HepG2 (cell line): ENCODE data around the gene LSM11. TPM values are rescaled to one million over a fixed set of nuclear protein-coding genes. Genes with fewer than 3 reads are reported as not detected.
A peak's percentile ranks its signal among the peaks of the same experiment; 100 is the strongest.

Experiments used
- ATAC-seq: fragments of 200-7000 bp; cut with Tn5 transposase; 3 replicates; pipeline ENCODE4 v1.9.1; 2020; ENCODE audit warnings: mild to moderate bottlenecking, moderate library complexity
- BruUV-seq: library from RNA; stranded (reverse); fragments of 400-500 nt; replicated peaks from 2 replicates; lab custom pipeline; 2021; lab: Mats Ljungman, UMichigan
- CTCF ChIA-PET: fragments of 300-600 bp; formaldehyde crosslinking; extraction: SDS; loops from one replicate; lab custom pipeline; 2021; ENCODE audit warnings: low total read pairs, inconsistent platforms, low intra/inter-chr PET ratio; lab: Yijun Ruan, JAX
- POLR2A ChIA-PET: fragments of 350-600 bp; sonication (Branson Sonifier 250); formaldehyde crosslinking; loops from one replicate; lab custom pipeline; 2020; ENCODE audit warnings: antibody characterized with exemption, inconsistent platforms; lab: Yijun Ruan, JAX
- DNase-seq: peaks from one replicate; pipeline ENCODE4 v3.0.0-alpha.2; 2015; ENCODE audit warnings: low spot score
- FAIRE-seq: peaks from 3 replicates; lab custom pipeline; 2011; peaks lifted over from hg19 to GRCh38; lab: Jason Lieb, UNC
- H2AFZ ChIP-seq: one replicate; pipeline ENCODE4 v1.6.1; 2011; ENCODE audit warnings: low read length, inconsistent platforms
- H3K27ac ChIP-seq: fragments of 300-600 bp; 3 replicates; pipeline ENCODE4 v1.8.0; 2011; ENCODE audit warnings: mixed run types, mild to moderate bottlenecking, mixed read lengths, low read length, inconsistent platforms; ENCODE audit not compliant: insufficient read depth; ENCODE audit errors: extremely low read length
- H3K27me3 ChIP-seq, 2 experiments: fragments of 200-600 bp in 1 of 2; 2 replicates in 1 of 2; 3 replicates in 1 of 2; pipeline versions ENCODE4 v1.6.0 to v1.8.0; 2011; ENCODE audit warnings: low read length in 2 of 2, mild to moderate bottlenecking in 2 of 2, moderate library complexity in 2 of 2, inconsistent platforms in 1 of 2; ENCODE audit not compliant: insufficient read depth in 2 of 2, control insufficient read depth in 1 of 2
- H3K36me3 ChIP-seq, 2 experiments: fragments of 200-600 bp in 1 of 2; replicated peaks in 1 of 2; 2 replicates in 1 of 2; 3 replicates in 1 of 2; pipeline versions ENCODE4 v1.5.1 to v1.8.0; 2011; ENCODE audit warnings: low read length in 2 of 2, inconsistent platforms in 1 of 2; ENCODE audit not compliant: insufficient read depth in 2 of 2, control insufficient read depth in 1 of 2
- H3K4me1 ChIP-seq: 2 replicates; pipeline ENCODE4 v1.5.1; 2012; ENCODE audit warnings: low read length, inconsistent platforms; ENCODE audit not compliant: insufficient read depth
- H3K4me2 ChIP-seq: 2 replicates; pipeline ENCODE4 v1.6.0; 2011; ENCODE audit warnings: low read depth, low read length, inconsistent platforms
- H3K4me3 ChIP-seq, 3 experiments: fragments of 200-600 bp in 1 of 3; sonication (generic), shearing (Covaris generic) in 1 of 3; replicated peaks in 1 of 3; 2 replicates each; pipeline ENCODE4 v1.5.1; 2011 to 2016; ENCODE audit warnings: low read length in 3 of 3, inconsistent platforms in 2 of 3, low read depth in 2 of 3, mild to moderate bottlenecking in 2 of 3, control low read depth in 1 of 3, mixed read lengths in 1 of 3; ENCODE audit not compliant: insufficient read depth in 1 of 3
- H3K79me2 ChIP-seq: one replicate; pipeline ENCODE4 v1.6.1; 2011; ENCODE audit warnings: low read length, inconsistent platforms; ENCODE audit not compliant: insufficient read depth
- H3K9ac ChIP-seq: 2 replicates; pipeline ENCODE4 v1.6.0; 2011; ENCODE audit warnings: mild to moderate bottlenecking, low read depth, low read length, inconsistent platforms; ENCODE audit not compliant: insufficient read depth
- H3K9me3 ChIP-seq: 2 replicates; pipeline ENCODE4 v1.5.1; 2012; ENCODE audit warnings: mild to moderate bottlenecking, low read length
- H4K20me1 ChIP-seq: 2 replicates; pipeline ENCODE4 v1.6.0; 2011; ENCODE audit warnings: inconsistent platforms, mild to moderate bottlenecking, low read length, moderate library complexity; ENCODE audit not compliant: insufficient read depth
- CEBPB ChIP-seq: IDR thresholded peaks from 2 replicates; pipeline ENCODE4 v1.6.1; 2011; ENCODE audit warnings: low read depth, low read length, improper control_type of control experiment, borderline replicate concordance
- ELF4 ChIP-seq: sonication (generic); formaldehyde crosslinking; IDR thresholded peaks from 2 replicates; pipeline ENCODE4 v1.5.0; 2020; ENCODE audit warnings: missing genetic modification reagents, mild to moderate bottlenecking, moderate library complexity, borderline replicate concordance
- HMG20A ChIP-seq: IDR thresholded peaks from 2 replicates; pipeline ENCODE4 v1.6.1; 2016; ENCODE audit warnings: borderline replicate concordance
- HNRNPUL1 ChIP-seq: fragments of 200-400 bp; formaldehyde crosslinking; IDR thresholded peaks from 2 replicates; pipeline ENCODE4 v1.6.1; 2017; ENCODE audit warnings: low read depth, mild to moderate bottlenecking, low read length, moderate library complexity
- IRX3 ChIP-seq: sonication (generic); formaldehyde crosslinking; IDR thresholded peaks from 2 replicates; pipeline ENCODE4 v1.8.1; 2023; ENCODE audit warnings: mild to moderate bottlenecking, low read depth, missing genetic modification reagents, borderline replicate concordance
- MAFK ChIP-seq, 2 experiments: IDR thresholded peaks in 1 of 2; conservative IDR thresholded peaks in 1 of 2; 2 replicates each; pipeline ENCODE4 v1.6.1; 2011; ENCODE audit warnings: improper control_type of control experiment in 2 of 2, low read length in 2 of 2
- SRF ChIP-seq: IDR thresholded peaks from 2 replicates; pipeline ENCODE4 v1.6.1; 2011; ENCODE audit warnings: mild to moderate bottlenecking, low read depth, low read length, moderate library complexity
- ZMYM4 ChIP-seq: sonication (generic); formaldehyde crosslinking; IDR thresholded peaks from 2 replicates; pipeline ENCODE4 v1.8.1; 2023; ENCODE audit warnings: mild to moderate bottlenecking, missing genetic modification reagents
- ZNF652 ChIP-seq: IDR thresholded peaks from 2 replicates; pipeline ENCODE4 v1.6.1; 2016; ENCODE audit warnings: low read depth, borderline replicate concordance
- ZNF740 ChIP-seq: sonication (generic); formaldehyde crosslinking; IDR thresholded peaks from 2 replicates; pipeline ENCODE4 v1.4.0; 2020; ENCODE audit warnings: missing genetic modification reagents
- WGBS: methylation state at CpG from one replicate; pipeline ENCODE4 v1.1.6; 2017; ENCODE audit warnings: low lambda C conversion rate; 5-methylcytosine and 5-hydroxymethylcytosine counted together
- in situ Hi-C: cut with HindIII; loops from 2 replicates; pipeline ENCODE4 v1.10.0; 2017; ENCODE audit warnings: low pct_unique_long_range_greater_than_20kb; ENCODE audit not compliant: extremely low pct_ligation_motif_present
- intact Hi-C: fragments of 100-400 bp; cut with micrococcal nuclease; formaldehyde crosslinking; loops from one replicate; pipeline ENCODE4 v1.10.0; 2022; ENCODE audit not compliant: unreplicated experiment
- polyA plus RNA-seq, 8 experiments: library from polyadenylated mRNA; depleted of rRNA in 3 of 8; stranded (reverse) in 7 of 8; unstranded in 1 of 8; fragments of >200 nt; fragmentation: Illumina TruSeq in 4 of 8; extraction: Trizol in 4 of 8; gene quantifications; 2 replicates each; pipeline versions ENCODE4 v1.2.1 to v1.2.3, GENCODE V29; 2011 to 2016; ENCODE audit warnings: low read depth in 4 of 8, missing spikeins in 1 of 8, mixed read lengths in 1 of 8; ENCODE audit not compliant: insufficient read depth in 1 of 8
- total RNA-seq, 5 experiments: library from RNA; depleted of rRNA; stranded (reverse); fragments of >200 nt; fragmentation: Illumina TruSeq; extraction: Trizol; gene quantifications; 2 replicates each; pipeline ENCODE4 v1.2.3, GENCODE V29; 2016; ENCODE audit warnings: low read depth in 1 of 5

Gene LSM11
- total and polyA plus RNA-seq, 2 of the 13 experiments (the other 11 are each of a cell fraction or from before 2014, with no cell fraction given): 4.5 to 7.2 TPM

GRCh38 chr5:157793301-157793700 is 49.8 kb downstream of the LSM11 start:
- in situ Hi-C loops: no loop called here
- ChIA-PET POLR2A (no interaction called here), CTCF (no interaction called here)
- H3K4me2 ChIP-seq: no peak overlapping the region
- no TSS peak for BruUV-seq
- no peaks in the 10 kb centered on the region for H4K20me1 ChIP-seq
- no peaks in the 10 kb centered on the region for H3K4me1 ChIP-seq
- no peaks in the 10 kb centered on the region for H3K27me3 ChIP-seq
- no peak overlapping the region for H3K4me3 ChIP-seq
- WGBS: 92% methylated on average over 4 of the region's 4 CpGs
- no peak overlapping the region for H2AFZ ChIP-seq
- H3K9ac ChIP-seq: no peak overlapping the region
- peaks cover 2 to 47% of the 10 kb centered on the region in 2 experiments for H3K36me3 ChIP-seq
- no peak overlapping the region for H3K27ac ChIP-seq
- no peak for FAIRE-seq
- no peaks in the 10 kb centered on the region for H3K79me2 ChIP-seq
- DNase-seq: no peak
- no peaks in the 10 kb centered on the region for H3K9me3 ChIP-seq
- TF ChIP-seq ZNF652: no peak
- TF ChIP-seq IRX3 (CRISPR knock-in tag): no peak
- TF ChIP-seq ZMYM4: no peak
- TF ChIP-seq ZNF740 (CRISPR knock-in tag): no peak
- TF ChIP-seq MAFK (conservative IDR thresholded peaks at IDR 0.05 in 1 of 2, IDR thresholded peaks at IDR 0.05 in 1 of 2; ENCODE audit: low read length in 2 of 2): peak in 1 of 2 experiments; percentile 47; a peak in 1 of 4 replicates
- TF ChIP-seq HMG20A (CRISPR knock-in tag): no peak
- TF ChIP-seq SRF: no peak
- no peak for ATAC-seq
- intact Hi-C loops: no loop called here

GRCh38 chr5:157799578-157799977 is 56.1 kb downstream of the LSM11 start:
- FAIRE-seq: no peak
- ATAC-seq: no peak
- CTCF ChIA-PET: no interaction called here
- WGBS: 97% methylated on average over 1 of the region's 1 CpG
- in situ Hi-C loops: no loop called here
- Histone ChIP-seq H3K27me3 (no peaks in the 10 kb centered on the region), H4K20me1 (no peaks in the 10 kb centered on the region), H3K79me2 (no peaks in the 10 kb centered on the region), H3K27ac (no peak overlapping the region), H3K4me3 (no peak overlapping the region), H3K9ac (no peak overlapping the region), H3K36me3 (peaks cover 5 to 38% of the 10 kb centered on the region in 2 experiments)
- TF ChIP-seq CEBPB: 0 out of 2 replicates have a peak, but pooled peaks have one; percentile 13
- TF ChIP-seq ELF4: no peak
- TF ChIP-seq HNRNPUL1: no peak
- TF ChIP-seq, all 625 proteins: peak for 1
- H3K4me1 ChIP-seq: no peaks in the 10 kb centered on the region
- no peaks in the 10 kb centered on the region for H3K9me3 ChIP-seq
- POLR2A ChIA-PET: no interaction called here
- DNase-seq: no peak
- no peak overlapping the region for H2AFZ ChIP-seq
- no TSS peak for BruUV-seq
- H3K4me2 ChIP-seq: no peak overlapping the region
- intact Hi-C loops: no loop called here
